ENCODE measurements around the gene PCSK9.

The PCSK9 gene

DNA sequence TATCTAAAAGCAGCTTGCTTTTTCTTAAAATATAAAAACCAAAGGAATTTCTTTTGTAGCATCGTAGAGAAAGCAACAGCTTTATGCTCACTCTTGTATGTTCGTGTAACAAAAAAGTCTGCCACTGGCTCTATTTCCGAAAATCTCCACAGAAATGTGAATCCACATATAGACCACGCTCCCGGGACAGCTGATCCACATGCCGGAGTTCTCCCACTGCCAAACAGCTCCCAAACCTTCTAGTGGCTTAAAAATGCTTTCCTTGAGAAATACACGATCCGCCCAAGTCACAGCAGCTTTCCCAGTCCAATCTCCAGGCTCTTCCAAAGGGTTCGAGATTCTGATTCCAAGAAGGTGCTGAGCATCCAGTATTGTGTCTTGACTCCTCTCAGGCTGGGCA is 29.3 kb downstream of the PCSK9 start:
- Histone ChIP-seq H3K4me1 (ENCODE audit: control insufficient read depth, insufficient read depth, low read length) (peaks cover 14% of the 10 kb centered on the region), H3K36me3 (ENCODE audit: control insufficient read depth, insufficient read depth, low read length) (peaks cover 34% of the 10 kb centered on the region), H3K27ac (ENCODE audit: low read depth, low read length) (no peak overlapping the region), H3K4me3 (ENCODE audit: low read length) (no peak overlapping the region), H3K9ac (ENCODE audit: low read length) (no peak overlapping the region), H3K27me3 (ENCODE audit: control insufficient read depth, insufficient read depth, low read length) (no peaks in the 10 kb centered on the region)

GRCh38 chr1:55069280-55069679 is 29.9 kb downstream of the PCSK9 start:
- Histone ChIP-seq H3K27me3 (ENCODE audit: control insufficient read depth, insufficient read depth, low read length) (no peaks in the 10 kb centered on the region), H3K9ac (ENCODE audit: low read length) (no peak overlapping the region), H3K27ac (ENCODE audit: low read depth, low read length) (no peak overlapping the region), H3K36me3 (ENCODE audit: control insufficient read depth, insufficient read depth, low read length) (peaks cover 35% of the 10 kb centered on the region), H3K4me3 (ENCODE audit: low read length) (no peak overlapping the region), H3K4me1 (ENCODE audit: control insufficient read depth, insufficient read depth, low read length) (peaks cover 11% of the 10 kb centered on the region)

DNA sequence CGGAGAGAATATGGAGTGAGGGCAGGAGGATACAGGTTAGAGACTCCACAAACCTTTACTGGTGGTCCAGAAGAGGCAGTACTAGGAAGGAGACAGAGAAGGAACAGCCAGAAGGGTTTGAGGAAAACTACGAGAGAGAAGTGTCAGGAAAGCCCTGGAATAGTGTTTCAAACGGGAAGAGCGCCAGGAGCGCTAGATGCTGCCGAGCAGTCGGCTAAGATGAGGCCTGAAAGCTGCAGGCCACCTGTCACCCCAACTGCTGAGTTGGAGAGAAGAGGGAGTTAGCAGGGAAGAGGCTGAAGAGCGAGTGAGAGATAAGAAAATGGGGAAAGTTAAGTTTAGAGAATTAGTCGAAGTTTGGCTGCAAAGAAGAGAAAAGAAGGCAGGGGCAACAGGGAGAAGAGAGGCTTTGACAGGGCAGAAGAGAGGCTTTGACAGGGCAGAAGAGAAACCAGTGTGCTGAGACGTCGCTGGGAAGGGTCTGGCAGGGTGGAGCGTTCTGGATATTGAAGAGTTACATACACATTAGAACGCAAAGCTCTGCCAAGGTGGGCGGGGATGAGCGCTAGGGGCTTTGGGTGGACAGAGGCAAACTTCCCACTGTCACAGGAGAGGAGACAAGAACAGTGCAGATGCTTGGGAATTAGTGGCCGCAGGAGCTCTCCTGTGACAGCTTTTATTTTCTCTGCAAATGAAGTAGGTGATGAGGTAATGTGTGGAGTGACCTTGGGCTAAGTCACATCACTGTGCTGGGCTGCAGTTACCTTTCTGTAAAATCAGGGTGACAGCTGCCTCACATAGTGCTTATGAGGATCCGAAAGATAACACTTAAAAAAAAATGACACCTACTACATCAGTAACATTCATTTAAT is 31.2 kb downstream of the PCSK9 start:
- Histone ChIP-seq H3K9ac (ENCODE audit: low read length) (no peak overlapping the region), H3K36me3 (ENCODE audit: control insufficient read depth, insufficient read depth, low read length) (peaks cover 39% of the 10 kb centered on the region), H3K4me1 (ENCODE audit: control insufficient read depth, insufficient read depth, low read length) (peaks cover under 1% of the 10 kb centered on the region), H3K4me3 (ENCODE audit: low read length) (no peak overlapping the region), H3K27ac (ENCODE audit: low read depth, low read length) (no peak overlapping the region), H3K27me3 (ENCODE audit: control insufficient read depth, insufficient read depth, low read length) (no peaks in the 10 kb centered on the region)

DNA sequence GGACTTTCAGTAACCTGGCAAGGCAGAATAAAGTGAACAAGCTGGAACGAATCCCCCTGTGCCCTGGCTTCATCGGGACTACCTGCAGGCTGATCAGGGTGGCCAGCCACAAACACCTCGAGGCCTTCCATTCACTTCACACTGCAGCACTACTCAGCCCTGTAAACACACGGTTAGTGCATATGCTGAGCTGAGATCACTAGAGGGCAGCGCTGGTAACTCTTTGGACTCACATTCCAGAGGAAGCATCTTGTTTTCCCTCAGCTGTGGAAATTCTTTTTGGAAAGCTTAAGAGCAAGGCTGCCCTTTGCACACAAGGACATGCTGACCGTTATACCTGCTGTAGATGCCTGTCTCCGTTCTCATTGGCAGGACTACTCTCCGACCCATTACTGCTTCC is 32.1 kb downstream of the PCSK9 start:
- H3K4me1 ChIP-seq (ENCODE audit: control insufficient read depth, insufficient read depth, low read length), result no peaks in the 10 kb centered on the region
- H3K27me3 ChIP-seq (ENCODE audit: control insufficient read depth, insufficient read depth, low read length), result no peaks in the 10 kb centered on the region
- H3K9ac ChIP-seq (ENCODE audit: low read length), result no peak overlapping the region
- no peak overlapping the region for H3K27ac ChIP-seq (ENCODE audit: low read depth, low read length)
- H3K4me3 ChIP-seq (ENCODE audit: low read length), result no peak overlapping the region
- H3K36me3 ChIP-seq (ENCODE audit: control insufficient read depth, insufficient read depth, low read length), result peaks cover 37% of the 10 kb centered on the region

DNA sequence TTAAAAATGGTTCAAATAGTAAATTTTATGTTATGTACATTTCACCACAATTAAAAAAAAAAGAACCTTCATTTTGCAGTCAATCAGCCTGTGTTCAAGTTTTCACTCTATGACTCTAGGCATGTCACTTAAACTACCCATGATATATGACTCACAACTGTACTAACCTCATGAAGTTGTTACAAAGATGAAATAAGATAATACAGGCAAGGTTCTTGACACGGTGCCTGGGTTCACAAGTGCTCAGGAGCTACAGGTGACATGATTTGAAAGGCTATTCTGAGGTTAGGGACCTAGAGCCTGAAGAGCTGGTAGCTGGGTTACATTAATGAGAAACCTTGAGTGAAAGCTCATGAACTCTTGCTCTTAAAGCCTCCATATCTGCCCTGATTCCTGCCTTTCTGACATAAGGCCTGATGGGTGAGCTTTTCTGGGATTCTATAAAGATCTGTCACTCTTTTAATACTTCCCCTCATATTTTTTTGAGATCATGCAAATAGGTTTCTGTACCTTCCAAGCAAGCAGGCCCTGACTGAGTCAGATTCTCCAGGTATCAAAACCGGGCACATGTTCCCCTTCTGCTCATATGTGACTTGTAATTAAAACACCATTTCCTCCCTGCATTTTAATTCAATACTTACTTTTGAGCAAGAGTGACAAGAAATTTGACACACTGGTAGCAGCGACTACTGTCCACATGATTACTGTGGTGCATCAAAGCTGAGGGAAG is 34.0 kb downstream of the PCSK9 start:
- peaks cover 32% of the 10 kb centered on the region for H3K36me3 ChIP-seq (ENCODE audit: control insufficient read depth, insufficient read depth, low read length)
- no peak overlapping the region for H3K9ac ChIP-seq (ENCODE audit: low read length)
- H3K4me1 ChIP-seq (ENCODE audit: control insufficient read depth, insufficient read depth, low read length), result no peaks in the 10 kb centered on the region
- H3K4me3 ChIP-seq (ENCODE audit: low read length), result no peak overlapping the region
- H3K27ac ChIP-seq (ENCODE audit: low read depth, low read length), result no peak overlapping the region
- no peaks in the 10 kb centered on the region for H3K27me3 ChIP-seq (ENCODE audit: control insufficient read depth, insufficient read depth, low read length)

- Histone ChIP-seq H3K27ac (ENCODE audit: low read depth, low read length) (no peak overlapping the region), H3K4me3 (ENCODE audit: low read length) (no peak overlapping the region), H3K9ac (ENCODE audit: low read length) (no peak overlapping the region), H3K36me3 (ENCODE audit: control insufficient read depth, insufficient read depth, low read length) (peaks cover 31% of the 10 kb centered on the region), H3K27me3 (ENCODE audit: control insufficient read depth, insufficient read depth, low read length) (no peaks in the 10 kb centered on the region), H3K4me1 (ENCODE audit: control insufficient read depth, insufficient read depth, low read length) (no peaks in the 10 kb centered on the region)
These were observed 35.1 kb downstream of the PCSK9 start for GRCh38 chr1:55074455-55074854.

GRCh38 chr1:55076356-55076755 is 37.0 kb downstream of the PCSK9 start:
- Histone ChIP-seq H3K27ac (ENCODE audit: low read depth, low read length) (no peak overlapping the region), H3K36me3 (ENCODE audit: control insufficient read depth, insufficient read depth, low read length) (peaks cover 27% of the 10 kb centered on the region), H3K27me3 (ENCODE audit: control insufficient read depth, insufficient read depth, low read length) (no peaks in the 10 kb centered on the region), H3K4me3 (ENCODE audit: low read length) (no peak overlapping the region), H3K4me1 (ENCODE audit: control insufficient read depth, insufficient read depth, low read length) (no peaks in the 10 kb centered on the region), H3K9ac (ENCODE audit: low read length) (no peak overlapping the region)

DNA sequence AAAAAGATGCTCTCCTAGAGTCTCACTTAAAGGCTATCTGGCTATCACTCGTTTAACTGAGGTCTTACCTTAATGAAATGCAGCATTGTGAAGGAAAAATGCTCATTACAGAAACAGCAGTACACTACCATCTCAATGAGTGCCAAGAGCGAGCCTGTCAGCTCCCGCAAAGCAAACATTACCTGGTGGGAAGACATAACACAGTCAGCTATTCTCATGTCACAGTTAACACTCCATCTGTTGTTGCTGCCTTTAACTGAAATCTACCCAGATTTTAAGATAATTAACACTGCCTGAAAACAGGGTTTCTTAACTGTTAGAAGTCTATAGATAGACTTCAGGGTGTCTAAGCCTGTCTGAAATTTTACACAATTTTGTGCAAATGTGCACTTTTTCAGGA is 39.1 kb downstream of the PCSK9 start:
- no peak overlapping the region for H3K4me3 ChIP-seq (ENCODE audit: low read length)
- no peak overlapping the region for H3K27ac ChIP-seq (ENCODE audit: low read depth, low read length)
- no peaks in the 10 kb centered on the region for H3K27me3 ChIP-seq (ENCODE audit: control insufficient read depth, insufficient read depth, low read length)
- no peak overlapping the region for H3K9ac ChIP-seq (ENCODE audit: low read length)
- H3K36me3 ChIP-seq (ENCODE audit: control insufficient read depth, insufficient read depth, low read length), result peaks cover 23% of the 10 kb centered on the region
- H3K4me1 ChIP-seq (ENCODE audit: control insufficient read depth, insufficient read depth, low read length), result no peaks in the 10 kb centered on the region

- Histone ChIP-seq H3K4me3 (ENCODE audit: low read length) (no peak overlapping the region), H3K27ac (ENCODE audit: low read depth, low read length) (no peak overlapping the region), H3K27me3 (ENCODE audit: control insufficient read depth, insufficient read depth, low read length) (no peaks in the 10 kb centered on the region), H3K9ac (ENCODE audit: low read length) (no peak overlapping the region), H3K36me3 (ENCODE audit: control insufficient read depth, insufficient read depth, low read length) (peaks cover 21% of the 10 kb centered on the region), H3K4me1 (ENCODE audit: control insufficient read depth, insufficient read depth, low read length) (no peaks in the 10 kb centered on the region)
These were observed 40.3 kb downstream of the PCSK9 start for GRCh38 chr1:55079651-55080050.

GRCh38 chr1:55081188-55081904 is 42.0 kb downstream of the PCSK9 start:
- no peaks in the 10 kb centered on the region for H3K4me1 ChIP-seq (ENCODE audit: control insufficient read depth, insufficient read depth, low read length)
- H3K27me3 ChIP-seq (ENCODE audit: control insufficient read depth, insufficient read depth, low read length), result no peaks in the 10 kb centered on the region
- peaks cover 30% of the 10 kb centered on the region for H3K36me3 ChIP-seq (ENCODE audit: control insufficient read depth, insufficient read depth, low read length)
- no peak overlapping the region for H3K4me3 ChIP-seq (ENCODE audit: low read length)
- H3K9ac ChIP-seq (ENCODE audit: low read length), result no peak overlapping the region
- H3K27ac ChIP-seq (ENCODE audit: low read depth, low read length), result no peak overlapping the region

- Histone ChIP-seq H3K27me3 (ENCODE audit: control insufficient read depth, insufficient read depth, low read length) (no peaks in the 10 kb centered on the region), H3K4me3 (ENCODE audit: low read length) (no peak overlapping the region), H3K9ac (ENCODE audit: low read length) (no peak overlapping the region), H3K27ac (ENCODE audit: low read depth, low read length) (no peak overlapping the region), H3K4me1 (ENCODE audit: control insufficient read depth, insufficient read depth, low read length) (no peaks in the 10 kb centered on the region), H3K36me3 (ENCODE audit: control insufficient read depth, insufficient read depth, low read length) (peaks cover 31% of the 10 kb centered on the region)
These were observed 42.6 kb downstream of the PCSK9 start for GRCh38 chr1:55081905-55082296.

DNA sequence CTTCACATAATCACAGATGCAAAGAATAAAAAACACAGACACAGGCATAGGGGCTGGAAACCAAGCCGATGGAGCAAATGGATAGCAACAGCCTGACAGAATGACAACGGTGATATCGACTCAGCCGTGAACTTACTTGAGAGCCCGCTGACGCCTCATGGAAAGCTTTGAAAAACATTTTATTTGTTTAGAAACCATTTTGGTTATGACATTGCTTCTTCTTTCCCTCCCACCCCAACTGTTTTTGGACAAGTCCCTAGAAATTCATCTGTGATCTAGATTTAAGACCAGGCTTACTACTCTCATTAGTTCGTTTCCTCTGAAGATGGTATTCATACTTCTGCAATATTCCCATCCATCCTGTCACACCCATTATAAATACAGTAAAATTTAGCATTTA is 44.9 kb downstream of the PCSK9 start:
- Histone ChIP-seq H3K9ac (ENCODE audit: low read length) (no peak overlapping the region), H3K27me3 (ENCODE audit: control insufficient read depth, insufficient read depth, low read length) (no peaks in the 10 kb centered on the region), H3K27ac (ENCODE audit: low read depth, low read length) (no peak overlapping the region), H3K4me3 (ENCODE audit: low read length) (no peak overlapping the region), H3K4me1 (ENCODE audit: control insufficient read depth, insufficient read depth, low read length) (no peaks in the 10 kb centered on the region), H3K36me3 (ENCODE audit: control insufficient read depth, insufficient read depth, low read length) (peaks cover 38% of the 10 kb centered on the region)

Measured in rectal smooth muscle tissue (tissue), 1 donor.